HepG2 (cell line): ENCODE results near the gene NRBF2. TPM values are rescaled to one million over a fixed set of nuclear protein-coding genes. Genes with fewer than 3 reads are reported as not detected.

Source experiments
- ARID5B ChIP-seq: IDR thresholded peaks from 2 replicates; pipeline ENCODE4 v1.4.0; 2020; ENCODE audit warnings: mild to moderate bottlenecking, missing genetic modification reagents
- CCAR2 ChIP-seq: fragments of 200-400 bp; formaldehyde crosslinking; optimal IDR thresholded peaks from 2 replicates; pipeline ENCODE3; 2018; ENCODE audit warnings: low read depth, mild to moderate bottlenecking, low read length, moderate library complexity
- GMEB2 ChIP-seq: IDR thresholded peaks from 2 replicates; pipeline ENCODE4 v1.6.1; 2016; ENCODE audit warnings: missing biosample characterization, missing genetic modification reagents, low read depth
- GPBP1L1 ChIP-seq: sonication (generic); formaldehyde crosslinking; IDR thresholded peaks from 2 replicates; pipeline ENCODE4 v1.5.0; 2020; ENCODE audit warnings: mild to moderate bottlenecking, missing genetic modification reagents
- NPAS2 ChIP-seq: sonication (generic); formaldehyde crosslinking; IDR thresholded peaks from 2 replicates; pipeline ENCODE4 v1.8.0; 2022; ENCODE audit warnings: mild to moderate bottlenecking, missing genetic modification reagents, borderline replicate concordance
- NR2F2 ChIP-seq: IDR thresholded peaks from 2 replicates; pipeline ENCODE4 v1.6.1; 2012; ENCODE audit warnings: low read depth, inconsistent platforms, borderline replicate concordance
- POLR2AphosphoS2 ChIP-seq: IDR thresholded peaks from 2 replicates; pipeline ENCODE4 v1.6.1; 2011; ENCODE audit warnings: low read depth, low read length, improper control_type of control experiment
- RELA ChIP-seq: sonication (generic); formaldehyde crosslinking; IDR thresholded peaks from 2 replicates; pipeline ENCODE4 v1.4.0; 2020; ENCODE audit warnings: missing genetic modification reagents
- U2AF1 ChIP-seq: fragments of 200-400 bp; formaldehyde crosslinking; optimal IDR thresholded peaks from 2 replicates; pipeline ENCODE3; 2017; ENCODE audit warnings: mild to moderate bottlenecking, low read depth, low read length
- ZBTB14 ChIP-seq: sonication (generic); formaldehyde crosslinking; IDR thresholded peaks from 2 replicates; pipeline ENCODE4 v1.4.0; 2020; ENCODE audit warnings: missing genetic modification reagents
- ZNF281 ChIP-seq: sonication (generic); formaldehyde crosslinking; IDR thresholded peaks from 2 replicates; pipeline ENCODE4 v1.4.0; 2020; ENCODE audit warnings: missing genetic modification reagents, borderline replicate concordance
- ZNF333 ChIP-seq: sonication (generic); formaldehyde crosslinking; IDR thresholded peaks from 2 replicates; pipeline ENCODE4 v1.4.0; 2020; ENCODE audit warnings: mild to moderate bottlenecking, missing genetic modification reagents, borderline replicate concordance
- ZNF367 ChIP-seq: sonication (generic); formaldehyde crosslinking; IDR thresholded peaks from 2 replicates; pipeline ENCODE4 v1.4.0; 2020; ENCODE audit warnings: missing genetic modification reagents, borderline replicate concordance
- ZNF615 ChIP-seq: sonication (generic); formaldehyde crosslinking; IDR thresholded peaks from 2 replicates; pipeline ENCODE4 v1.5.0; 2020; ENCODE audit warnings: mild to moderate bottlenecking, missing genetic modification reagents, borderline replicate concordance
- ZNF713 ChIP-seq: sonication (generic); formaldehyde crosslinking; IDR thresholded peaks from 2 replicates; pipeline ENCODE4 v1.4.0; 2020; ENCODE audit warnings: mild to moderate bottlenecking, missing genetic modification reagents
- ZNF878 ChIP-seq: sonication (generic); formaldehyde crosslinking; IDR thresholded peaks from 2 replicates; pipeline ENCODE4 v1.8.1; 2023; ENCODE audit warnings: mild to moderate bottlenecking, missing genetic modification reagents, moderate library complexity
- polyA plus RNA-seq, 8 experiments: library from polyadenylated mRNA; depleted of rRNA in 3 of 8; stranded (reverse) in 7 of 8; unstranded in 1 of 8; fragments of >200 nt; fragmentation: Illumina TruSeq in 4 of 8; extraction: Trizol in 4 of 8; gene quantifications; 2 replicates each; pipeline versions ENCODE4 v1.2.1 to v1.2.3, GENCODE V29; 2011 to 2016; ENCODE audit warnings: low read depth in 4 of 8, missing spikeins in 1 of 8, mixed read lengths in 1 of 8; ENCODE audit not compliant: insufficient read depth in 1 of 8
- total RNA-seq, 5 experiments: library from RNA; depleted of rRNA; stranded (reverse); fragments of >200 nt; fragmentation: Illumina TruSeq; extraction: Trizol; gene quantifications; 2 replicates each; pipeline ENCODE4 v1.2.3, GENCODE V29; 2016; ENCODE audit warnings: low read depth in 1 of 5

NRBF2 gene
- total and polyA plus RNA-seq, 2 of the 13 experiments (the other 11 are each of a cell fraction or from before 2014, with no cell fraction given): 20.0 to 28.4 TPM

GRCh38 chr10:63133056-63133820 lies at the start of gene NRBF2 (continued):
- TF ChIP-seq ARID5B (peak; percentile 54), U2AF1 (no peak), NPAS2 (CRISPR knock-in tag) (no peak), ZNF367 (no peak), NR2F2 (no peak), GMEB2 (CRISPR knock-in tag) (peak; percentile 98), ZNF615 (CRISPR knock-in tag) (0 out of 2 replicates have a peak, but pooled peaks have one; percentile 52), ZNF281 (CRISPR knock-in tag) (no peak; the same call in 1 of the 2 replicates), ZNF878 (CRISPR knock-in tag) (0 out of 2 replicates have a peak, but pooled peaks have one; percentile 20), ZBTB14 (CRISPR knock-in tag) (no peak), ZNF713 (CRISPR knock-in tag) (no peak), ZNF333 (CRISPR knock-in tag) (peak; percentile 83; the same call in 1 of the 2 replicates), GPBP1L1 (CRISPR knock-in tag) (no peak), POLR2AphosphoS2 (no peak), RELA (0 out of 2 replicates have a peak, but pooled peaks have one; percentile 26), CCAR2 (no peak)
